Brain microvascular endothelial cell (primary cell): Measurements from ENCODE around the gene CXXC4.

Experiments
- DNase-seq: peaks from one replicate; pipeline ENCODE4 v3.0.0-alpha.2; 2020
- H3K27ac ChIP-seq: fragments of 250-450 bp; sonication (Bioruptor Pico); 2 replicates; pipeline ENCODE4 v1.5.1; 2020; ENCODE audit warnings: mild to moderate bottlenecking, moderate library complexity
- H3K27me3 ChIP-seq: fragments of 250-450 bp; sonication (Bioruptor Pico); replicated peaks from 2 replicates; pipeline ENCODE4 v1.5.1; 2020; ENCODE audit warnings: mild to moderate bottlenecking
- H3K36me3 ChIP-seq: fragments of 250-450 bp; sonication (Bioruptor Pico); replicated peaks from 2 replicates; pipeline ENCODE4 v1.5.1; 2020; ENCODE audit warnings: mild to moderate bottlenecking
- H3K4me3 ChIP-seq: 2 replicates; pipeline ENCODE4 v1.5.1; 2011; ENCODE audit warnings: low read depth, mild to moderate bottlenecking, control low read depth, low read length, moderate library complexity
- in situ Hi-C: cut with HindIII; loops from 2 replicates; pipeline ENCODE4 v1.10.0; 2017; ENCODE audit warnings: low sequenced_read_pairs, low pct_ligation_motif_present
- TF ChIP-seq, protein P1 (sequence below): IDR thresholded peaks from 2 replicates; pipeline ENCODE4 v1.5.1; 2011; ENCODE audit warnings: low read depth, mild to moderate bottlenecking, moderate library complexity, low read length, control low read depth, inconsistent platforms; ENCODE audit errors: missing control alignments

CXXC4 gene

DNA sequence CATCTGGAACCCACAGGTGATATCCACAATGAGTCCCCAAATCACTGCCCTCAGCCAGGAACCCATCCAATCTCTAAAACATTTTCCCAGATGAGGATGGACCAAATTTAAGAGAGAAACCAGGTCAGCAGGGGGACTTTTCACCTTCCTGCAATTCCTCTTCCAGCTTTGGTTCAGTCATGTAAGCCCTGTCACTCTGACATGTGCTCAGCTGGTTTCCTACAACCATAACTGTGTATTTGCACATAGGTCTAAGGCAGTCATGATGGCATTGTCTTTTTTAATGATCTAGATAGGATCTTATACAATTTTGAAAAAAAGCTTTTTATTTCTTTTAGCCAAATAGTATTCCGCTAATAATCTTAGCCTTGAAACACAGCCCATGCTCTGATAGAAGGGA lies 6.5 kb downstream of the CXXC4 start:
- in situ Hi-C loops, result no loop called here
- Histone ChIP-seq H3K27me3 (no peaks in the 10 kb centered on the region), H3K27ac (no peak overlapping the region), H3K36me3 (no peaks in the 10 kb centered on the region), H3K4me3 (no peak overlapping the region)
- DNase-seq, result no peak
- TF ChIP-seq, protein P1, sequence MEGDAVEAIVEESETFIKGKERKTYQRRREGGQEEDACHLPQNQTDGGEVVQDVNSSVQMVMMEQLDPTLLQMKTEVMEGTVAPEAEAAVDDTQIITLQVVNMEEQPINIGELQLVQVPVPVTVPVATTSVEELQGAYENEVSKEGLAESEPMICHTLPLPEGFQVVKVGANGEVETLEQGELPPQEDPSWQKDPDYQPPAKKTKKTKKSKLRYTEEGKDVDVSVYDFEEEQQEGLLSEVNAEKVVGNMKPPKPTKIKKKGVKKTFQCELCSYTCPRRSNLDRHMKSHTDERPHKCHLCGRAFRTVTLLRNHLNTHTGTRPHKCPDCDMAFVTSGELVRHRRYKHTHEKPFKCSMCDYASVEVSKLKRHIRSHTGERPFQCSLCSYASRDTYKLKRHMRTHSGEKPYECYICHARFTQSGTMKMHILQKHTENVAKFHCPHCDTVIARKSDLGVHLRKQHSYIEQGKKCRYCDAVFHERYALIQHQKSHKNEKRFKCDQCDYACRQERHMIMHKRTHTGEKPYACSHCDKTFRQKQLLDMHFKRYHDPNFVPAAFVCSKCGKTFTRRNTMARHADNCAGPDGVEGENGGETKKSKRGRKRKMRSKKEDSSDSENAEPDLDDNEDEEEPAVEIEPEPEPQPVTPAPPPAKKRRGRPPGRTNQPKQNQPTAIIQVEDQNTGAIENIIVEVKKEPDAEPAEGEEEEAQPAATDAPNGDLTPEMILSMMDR, result no peak

DNA sequence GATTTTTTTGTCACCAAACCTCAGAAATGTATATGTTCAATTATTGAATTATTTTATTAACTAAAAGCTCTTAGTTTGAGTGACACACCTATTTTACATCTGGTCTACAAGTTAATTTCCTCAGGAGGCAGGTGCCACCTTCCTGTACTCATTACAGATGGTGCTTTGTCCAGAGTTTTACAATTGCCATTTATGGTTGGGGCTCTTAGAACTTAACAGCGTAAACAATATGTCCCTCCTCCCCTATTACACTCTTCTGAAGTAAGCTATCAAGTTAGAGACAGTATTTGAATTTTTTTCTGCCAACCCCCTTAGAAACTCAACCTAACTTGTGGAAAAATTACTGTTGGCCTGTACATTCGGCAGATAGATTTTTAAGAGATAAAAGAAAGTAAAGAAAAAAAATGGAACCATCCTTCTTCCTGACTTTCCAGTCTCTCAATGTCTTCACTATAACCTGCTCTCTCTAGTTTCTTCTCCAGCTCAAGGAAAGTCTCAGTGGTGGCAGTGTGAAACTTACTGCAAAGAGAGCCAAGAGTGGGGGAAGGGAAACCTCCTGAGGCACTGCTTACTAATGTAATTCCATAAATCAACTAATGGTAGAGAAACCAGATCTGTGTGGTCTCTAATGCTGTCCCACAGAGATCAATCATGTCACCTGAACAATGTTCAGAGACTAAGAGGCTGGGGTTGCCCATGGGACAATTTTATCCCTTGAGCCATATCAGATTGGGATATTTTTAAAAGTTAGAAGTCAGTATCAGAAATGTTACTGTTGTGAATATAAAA lies 7.8 kb downstream of the CXXC4 start:
- Histone ChIP-seq H3K36me3 (no peaks in the 10 kb centered on the region), H3K27ac (no peak overlapping the region), H3K4me3 (no peak overlapping the region), H3K27me3 (no peaks in the 10 kb centered on the region)
- DNase-seq, result no peak
- in situ Hi-C loops, result no loop called here
- TF ChIP-seq, protein P1, result no peak

DNA sequence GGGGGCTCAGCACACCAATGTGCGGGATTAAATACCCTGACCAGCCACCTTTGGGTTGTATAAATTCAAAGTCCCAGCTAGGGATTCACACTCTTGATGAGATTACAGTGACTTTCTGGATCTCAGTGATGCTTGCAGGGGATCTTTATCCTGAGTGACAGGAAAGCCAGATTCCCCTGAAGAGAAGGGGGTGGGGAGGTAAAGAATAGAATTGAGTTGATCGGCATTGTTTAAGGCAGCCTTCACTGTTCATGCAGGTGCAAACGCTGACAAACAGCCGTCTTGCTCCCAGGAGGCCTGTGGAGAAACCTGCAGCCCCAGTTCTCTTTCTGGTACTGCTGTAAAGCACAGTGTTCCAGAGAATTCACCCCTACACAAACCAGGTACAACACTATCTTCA lies 19.0 kb downstream of the CXXC4 start:
- no peak for DNase-seq
- H3K4me3 ChIP-seq, result no peak overlapping the region
- in situ Hi-C loops, result no loop called here
- no peak overlapping the region for H3K27ac ChIP-seq
- H3K36me3 ChIP-seq, result no peaks in the 10 kb centered on the region
- TF ChIP-seq, protein P1, result no peak
- H3K27me3 ChIP-seq, result no peaks in the 10 kb centered on the region

DNA sequence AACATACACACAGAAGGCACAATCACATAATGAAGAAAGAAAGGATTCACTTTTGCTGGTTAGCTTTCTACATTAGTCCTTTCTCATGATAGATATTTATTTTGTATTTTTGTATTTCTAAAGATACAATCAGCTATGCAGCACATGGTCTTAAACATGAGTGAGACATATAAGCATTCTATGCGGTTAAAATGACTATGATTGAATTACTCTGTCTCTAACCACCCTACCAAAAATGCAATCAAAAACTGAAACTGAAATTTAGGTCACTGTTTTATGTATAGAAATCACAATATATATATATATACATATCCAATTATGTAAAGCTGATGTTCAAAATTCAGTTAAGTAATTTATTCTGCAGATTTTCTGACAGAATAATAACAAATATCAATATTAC lies 21.9 kb downstream of the CXXC4 start:
- TF ChIP-seq, protein P1, result no peak
- no peak for DNase-seq
- no peak overlapping the region for H3K27ac ChIP-seq
- no peaks in the 10 kb centered on the region for H3K36me3 ChIP-seq
- in situ Hi-C loops, result no loop called here
- no peak overlapping the region for H3K4me3 ChIP-seq
- no peaks in the 10 kb centered on the region for H3K27me3 ChIP-seq

DNA sequence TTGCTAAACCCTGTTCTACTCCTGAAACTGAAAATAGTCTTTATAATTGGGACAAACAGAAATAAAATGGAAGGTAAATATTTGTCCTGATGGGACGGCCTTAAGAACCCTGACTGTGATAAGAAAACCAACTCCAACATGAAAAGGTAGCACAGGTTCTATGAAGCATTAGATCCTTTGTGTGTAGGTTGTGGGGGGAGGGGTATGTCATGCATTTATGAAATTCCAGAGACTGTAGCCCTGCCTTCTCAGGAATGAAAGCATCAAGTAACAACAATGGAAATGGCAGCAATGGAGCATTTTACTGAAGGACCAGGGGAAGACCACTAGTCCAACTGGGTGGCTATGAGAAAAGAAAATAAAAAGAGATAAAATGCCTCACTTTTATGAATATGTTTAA lies 23.9 kb downstream of the CXXC4 start:
- Histone ChIP-seq H3K27me3 (no peaks in the 10 kb centered on the region), H3K36me3 (no peaks in the 10 kb centered on the region), H3K27ac (no peak overlapping the region), H3K4me3 (no peak overlapping the region)
- TF ChIP-seq, protein P1, result no peak
- DNase-seq, result no peak
- in situ Hi-C loops, result no loop called here

DNA sequence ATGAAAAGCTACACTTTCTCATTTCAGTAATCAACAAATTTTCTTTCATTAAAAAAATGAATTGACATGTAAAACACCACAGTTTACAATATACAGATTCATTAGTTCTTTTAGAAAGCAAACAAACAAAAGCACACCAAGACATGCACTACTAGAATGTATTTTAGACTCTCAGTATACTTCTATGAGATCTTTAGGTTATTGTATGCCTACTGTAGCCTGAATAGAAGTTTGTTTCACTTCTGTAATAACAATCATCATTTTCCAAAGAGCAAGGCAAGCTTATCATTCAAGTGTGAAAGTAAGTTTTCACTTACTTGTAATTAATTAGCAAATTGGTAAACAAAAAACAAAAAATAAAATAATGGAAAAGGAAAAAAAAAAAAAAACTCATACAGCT lies 24.9 kb downstream of the CXXC4 start:
- TF ChIP-seq, protein P1, result no peak
- in situ Hi-C loops, result no loop called here

More for the DNA sequence above, 24.9 kb downstream of the CXXC4 start:
- Histone ChIP-seq H3K27me3 (no peaks in the 10 kb centered on the region), H3K27ac (no peak overlapping the region), H3K4me3 (no peak overlapping the region), H3K36me3 (no peaks in the 10 kb centered on the region)
- no peak for DNase-seq
